Aorta (tissue), 5 donors: ENCODE data around the gene LRRC4C. TPM values are rescaled to one million over a fixed set of nuclear protein-coding genes. Genes with fewer than 3 reads are reported as not detected.

Source experiments
- ATAC-seq: fragments of 200-7000 bp; cut with Tn5 transposase; one replicate; pipeline ENCODE4 v1.9.1; 2022; ENCODE audit warnings: moderate library complexity; ENCODE audit not compliant: low FRiP score
- DNase-seq, 2 donors: peaks; one replicate each; pipeline ENCODE4 v3.0.0-alpha.2; 2020
- H3K27ac ChIP-seq, 2 donors: one replicate each; pipeline ENCODE4 v1.5.1; 2013; ENCODE audit warnings: low read length in 2 of 2, mild to moderate bottlenecking in 2 of 2, moderate library complexity in 2 of 2, control low read depth in 1 of 2, inconsistent platforms in 1 of 2, low read depth in 1 of 2
- H3K27me3 ChIP-seq, 2 donors: one replicate each; pipeline ENCODE4 v1.6.1; 2013; ENCODE audit warnings: control low read depth in 1 of 2, low read length in 1 of 2, mild to moderate bottlenecking in 1 of 2, moderate library complexity in 1 of 2; ENCODE audit not compliant: insufficient read depth in 2 of 2, control insufficient read depth in 1 of 2
- H3K36me3 ChIP-seq, 2 donors: one replicate each; pipeline ENCODE4 v1.6.1; 2013; ENCODE audit warnings: control low read depth in 1 of 2, low read length in 1 of 2, mild to moderate bottlenecking in 1 of 2; ENCODE audit not compliant: insufficient read depth in 2 of 2, control insufficient read depth in 1 of 2
- H3K4me1 ChIP-seq, 2 donors: one replicate each; pipeline ENCODE4 v1.6.1; 2013; ENCODE audit warnings: low read length in 2 of 2, control low read depth in 1 of 2, mild to moderate bottlenecking in 1 of 2, moderate library complexity in 1 of 2; ENCODE audit not compliant: insufficient read depth in 2 of 2, control insufficient read depth in 1 of 2
- H3K4me3 ChIP-seq, 2 donors: one replicate each; pipeline ENCODE4 v1.5.1; 2013; ENCODE audit warnings: low read length in 2 of 2, control low read depth in 1 of 2, mild to moderate bottlenecking in 1 of 2
- H3K9me3 ChIP-seq: one replicate; pipeline ENCODE4 v1.6.1; 2013; ENCODE audit warnings: mild to moderate bottlenecking, low read length; ENCODE audit not compliant: control insufficient read depth
- WGBS, 2 donors: extraction: QIAGEN DNeasy Blood & Tissue Kit; methylation state at CpG; one replicate each; pipeline ENCODE4 v1.1.7; 2013; 5-methylcytosine and 5-hydroxymethylcytosine counted together
- intact Hi-C, 2 donors: fragments of 100-400 bp; cut with DNase I; formaldehyde crosslinking; loops; one replicate each; pipeline versions ENCODE4 v1.14.2 to v1.15.0; 2022
- polyA plus RNA-seq, 2 donors: library from polyadenylated mRNA; stranded (reverse); fragments of 200-250 nt; gene quantifications; one replicate each; pipeline ENCODE4 v1.2.3, GENCODE V29; 2013
- total RNA-seq, 2 donors: library from RNA; stranded (reverse); fragmentation: NEBNext Ultra II Directional; extraction: Animal tissue kit (Norgen Biotek cat#: 25700); gene quantifications; one replicate each; pipeline ENCODE4 v1.2.1, GENCODE V29; 2021
- donor health status: healthy with polysubstance abuse.
- donor health status: Bipolar disorder and iron deficiency.
- donor health status: DM: no; HTN: no; CAD: no.
- donor health status: DM: no; HTN: no; CAD: no.
- donor health status: DM: yes; HTN: yes; CAD: no.

Gene LRRC4C
- total and polyA plus RNA-seq, 4 donors = 0.63 to 1.9 (median 0.97) TPM

DNA sequence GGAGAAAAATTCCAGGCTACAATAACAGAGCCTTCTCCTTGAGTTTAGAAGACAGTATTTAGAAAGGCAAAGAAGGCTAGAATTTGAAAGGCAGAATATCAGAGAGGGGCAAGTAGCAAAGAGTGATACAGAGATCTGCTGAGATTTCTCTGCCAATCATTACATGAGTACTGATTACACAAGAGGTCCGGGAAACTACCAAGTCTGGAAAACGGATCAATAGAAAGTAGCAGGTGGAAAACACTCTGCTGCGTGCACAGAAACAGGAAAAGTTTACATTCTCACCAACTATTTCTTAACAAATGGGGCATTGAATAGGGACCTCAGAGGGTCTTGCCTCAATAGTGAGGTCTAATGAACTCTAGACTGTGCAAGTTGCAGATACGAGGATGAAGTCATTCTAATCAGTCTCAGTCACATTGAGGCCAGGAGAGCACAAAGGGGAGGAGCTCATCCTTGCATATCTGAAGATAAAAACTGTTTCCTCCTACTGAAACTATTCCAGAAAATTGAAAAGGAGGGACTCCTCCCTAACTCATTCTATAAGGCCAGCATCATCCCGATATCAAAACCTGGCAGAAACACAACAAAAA is 1099.2 kb downstream of the LRRC4C start:
- intact Hi-C loops = no loop called here
- Histone ChIP-seq H3K4me3 (no peak overlapping the region), H3K4me1 (no peaks in the 10 kb centered on the region), H3K9me3 (peaks cover 1% of the 10 kb centered on the region), H3K27ac (no peak overlapping the region), H3K27me3 (no peaks in the 10 kb centered on the region), H3K36me3 (no peaks in the 10 kb centered on the region)
- DNase-seq (no peak), ATAC-seq (no peak)
- 79 to 84% methylated on average over 5 of the region's 5 CpGs for WGBS, 2 donors

DNA sequence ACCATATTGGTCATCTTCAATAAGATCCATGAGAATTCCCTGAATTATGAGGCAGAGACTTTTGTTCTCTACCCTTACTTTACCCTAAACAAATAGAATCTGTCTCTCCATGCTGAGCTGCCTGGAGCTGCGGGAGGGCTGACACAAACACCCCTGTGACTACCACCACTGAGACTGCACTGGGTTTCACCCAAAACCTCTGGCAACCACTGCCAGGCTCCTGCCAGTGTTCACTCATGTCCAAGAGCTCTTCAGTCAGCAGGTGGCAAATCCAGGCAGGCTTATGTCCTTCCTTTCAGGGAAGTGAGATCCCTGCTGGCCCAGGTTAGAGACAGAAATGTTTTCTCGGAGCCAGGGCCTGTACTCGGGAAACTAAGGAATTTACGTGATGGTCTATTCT is 1105.3 kb downstream of the LRRC4C start:
- H3K9me3 ChIP-seq = peaks cover 1% of the 10 kb centered on the region
- H3K4me3 ChIP-seq = no peak overlapping the region
- H3K27ac ChIP-seq = no peak overlapping the region
- H3K36me3 ChIP-seq = no peaks in the 10 kb centered on the region
- intact Hi-C loops = no loop called here
- no peaks in the 10 kb centered on the region for H3K4me1 ChIP-seq
- ATAC-seq (no peak), DNase-seq (no peak)
- WGBS, 2 donors = 91 to 96% methylated on average over 4 of the region's 4 CpGs
- no peaks in the 10 kb centered on the region for H3K27me3 ChIP-seq

DNA sequence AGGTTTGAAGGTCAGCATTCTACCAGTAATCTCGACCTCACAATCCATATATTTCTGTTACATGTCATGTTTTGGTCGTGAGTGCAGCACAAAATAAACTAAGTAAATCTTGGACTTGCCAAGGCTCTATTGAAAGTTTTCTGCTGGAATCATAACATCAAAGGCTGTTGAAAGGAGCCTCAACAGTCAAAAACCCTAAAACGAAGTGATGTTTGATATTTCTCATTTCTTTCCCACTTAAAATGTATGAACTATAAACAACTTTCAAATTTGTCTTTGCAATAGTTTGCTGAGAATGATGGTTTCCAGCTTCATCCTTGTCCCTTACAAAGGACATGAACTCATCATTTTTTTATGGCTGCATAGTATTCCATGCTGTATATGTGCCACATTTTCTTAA is 1118.5 kb downstream of the LRRC4C start:
- WGBS, 2 donors = 46 to 60% methylated on average over 3 of the region's 3 CpGs
- DNase-seq (no peak), ATAC-seq (no peak)

DNA sequence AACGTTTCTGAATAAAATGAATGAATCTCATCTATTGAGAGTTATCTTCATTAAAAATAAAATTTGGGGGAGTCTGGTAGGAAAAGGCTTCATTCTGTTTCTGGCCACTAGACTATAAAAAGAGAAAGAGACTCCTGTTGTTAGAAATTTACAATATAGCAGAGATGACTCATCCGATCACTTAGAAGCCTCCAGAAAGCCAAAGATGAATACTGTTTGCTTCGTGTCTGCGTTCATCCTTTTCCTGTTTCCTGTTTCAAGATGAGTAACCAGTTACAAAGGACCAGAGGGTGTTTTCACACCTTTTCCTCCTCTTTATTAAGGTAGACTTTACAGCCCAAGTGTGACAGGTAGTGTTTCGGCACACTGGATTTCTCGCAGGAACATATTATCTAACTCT is 1120.7 kb downstream of the LRRC4C start:
- WGBS, 2 donors = 74 to 76% methylated on average over 6 of the region's 6 CpGs
- intact Hi-C loops = no loop called here
- no peak overlapping the region for H3K4me3 ChIP-seq

More for the DNA sequence above, 1118.5 kb downstream of the LRRC4C start:
- intact Hi-C loops = no loop called here
- H3K9me3 ChIP-seq = no peaks in the 10 kb centered on the region
- H3K4me1 ChIP-seq = no peaks in the 10 kb centered on the region
- H3K4me3 ChIP-seq = no peak overlapping the region
- no peaks in the 10 kb centered on the region for H3K27me3 ChIP-seq
- no peaks in the 10 kb centered on the region for H3K36me3 ChIP-seq
- H3K27ac ChIP-seq = no peak overlapping the region

DNA sequence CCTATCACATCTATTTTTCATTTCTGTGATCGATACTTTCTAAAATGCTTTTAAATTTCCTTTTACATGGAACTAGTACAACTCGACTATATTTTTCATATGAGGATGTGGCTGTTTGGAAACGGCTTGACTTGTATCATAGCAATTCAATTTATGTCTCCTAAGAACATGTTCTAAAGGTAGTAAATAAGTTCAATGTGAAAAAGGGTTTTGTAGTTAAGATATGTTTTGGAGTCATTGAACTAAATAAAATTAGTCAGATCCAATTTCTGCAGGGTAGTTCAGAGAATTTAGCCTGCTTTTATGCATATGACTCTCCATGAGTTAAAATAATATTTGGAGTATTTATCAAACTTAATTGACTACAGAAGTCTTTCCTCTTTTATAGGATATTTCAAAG is 1121.4 kb downstream of the LRRC4C start:
- ATAC-seq = no peak
- 85 to 90% methylated on average over 3 of the region's 3 CpGs for WGBS, 2 donors

More for the DNA sequence above, 1120.7 kb downstream of the LRRC4C start:
- Histone ChIP-seq H3K27ac (no peak overlapping the region), H3K36me3 (no peaks in the 10 kb centered on the region), H3K27me3 (no peaks in the 10 kb centered on the region), H3K9me3 (no peaks in the 10 kb centered on the region), H3K4me1 (no peaks in the 10 kb centered on the region)
- no peak for DNase-seq
- ATAC-seq = no peak

DNA sequence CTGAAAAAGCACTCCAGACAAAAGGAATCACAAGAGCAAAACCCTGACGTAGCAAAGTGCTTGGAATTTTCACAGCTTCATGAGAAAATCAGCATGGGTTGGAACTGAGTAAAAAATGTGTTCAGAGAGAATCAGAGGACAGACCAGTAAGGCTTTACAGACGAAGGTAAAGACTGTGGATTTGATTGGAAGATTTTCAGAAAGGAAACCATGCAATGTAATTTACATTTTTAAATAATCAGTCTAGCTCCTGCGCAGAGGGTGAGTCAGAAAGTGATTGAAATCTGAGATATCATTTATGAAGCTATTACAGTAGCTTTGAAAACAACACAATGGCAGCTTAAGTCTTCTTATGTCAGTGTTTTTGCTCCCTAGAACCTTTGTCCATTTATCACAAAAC is 1122.3 kb downstream of the LRRC4C start:
- no peak for DNase-seq
- Histone ChIP-seq H3K27ac (no peak overlapping the region), H3K36me3 (no peaks in the 10 kb centered on the region), H3K4me1 (no peaks in the 10 kb centered on the region), H3K9me3 (no peaks in the 10 kb centered on the region), H3K27me3 (no peaks in the 10 kb centered on the region), H3K4me3 (no peak overlapping the region)
- 73 to 76% methylated on average over 3 of the region's 3 CpGs for WGBS, 2 donors
- no peak for ATAC-seq
- intact Hi-C loops = no loop called here

More for the DNA sequence above, 1121.4 kb downstream of the LRRC4C start:
- H3K4me1 ChIP-seq = no peaks in the 10 kb centered on the region
- no peaks in the 10 kb centered on the region for H3K36me3 ChIP-seq
- intact Hi-C loops = no loop called here
- H3K4me3 ChIP-seq = no peak overlapping the region
- H3K27ac ChIP-seq = no peak overlapping the region
- no peak for DNase-seq
- H3K9me3 ChIP-seq = no peaks in the 10 kb centered on the region
- no peaks in the 10 kb centered on the region for H3K27me3 ChIP-seq

DNA sequence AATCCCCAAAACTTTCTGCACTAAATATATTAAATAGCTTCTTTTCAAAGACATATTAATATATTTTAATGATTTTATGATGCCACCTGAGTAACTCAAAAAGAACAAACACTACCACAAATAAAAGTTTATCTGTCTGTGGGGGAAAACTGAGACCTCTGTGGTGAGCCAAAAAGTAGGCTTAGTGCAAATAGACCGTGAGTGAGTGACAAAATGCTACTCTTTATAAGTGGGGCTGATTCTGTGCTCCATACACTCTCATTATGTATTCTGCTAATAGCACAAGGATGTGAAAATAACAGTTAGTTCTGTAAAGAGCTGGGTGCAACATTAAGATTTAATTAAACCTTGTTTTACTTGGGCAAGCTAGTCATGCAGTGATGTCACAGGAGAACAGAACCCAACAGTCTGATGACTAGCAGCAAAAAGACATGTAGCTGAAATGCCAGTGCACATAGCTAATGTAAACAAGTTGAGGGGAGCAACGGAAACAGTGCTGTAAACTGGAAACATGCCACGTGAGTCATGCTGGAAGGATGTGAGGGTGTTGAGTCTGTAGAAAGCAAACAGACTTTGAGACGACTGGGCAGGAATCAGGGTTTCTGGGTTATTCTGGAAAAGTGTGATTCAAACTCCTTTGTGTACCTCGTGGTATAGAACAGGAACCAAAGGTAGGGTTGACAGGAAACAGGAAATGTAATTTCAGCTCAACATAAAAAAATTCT is 1130.4 kb downstream of the LRRC4C start:
- peak; percentile 80 for DNase-seq
- ATAC-seq = peak; percentile 74
- H3K36me3 ChIP-seq = no peaks in the 10 kb centered on the region
- H3K4me3 ChIP-seq = no peak overlapping the region
- H3K4me1 ChIP-seq = no peaks in the 10 kb centered on the region
- H3K27me3 ChIP-seq = no peaks in the 10 kb centered on the region
- 1 to 2% methylated on average over 5 of the region's 5 CpGs for WGBS, 2 donors
- H3K27ac ChIP-seq = peak overlapping the region in 1 of 2 donors; percentile 25
- H3K9me3 ChIP-seq = no peaks in the 10 kb centered on the region
- intact Hi-C loops = no loop called here

DNA sequence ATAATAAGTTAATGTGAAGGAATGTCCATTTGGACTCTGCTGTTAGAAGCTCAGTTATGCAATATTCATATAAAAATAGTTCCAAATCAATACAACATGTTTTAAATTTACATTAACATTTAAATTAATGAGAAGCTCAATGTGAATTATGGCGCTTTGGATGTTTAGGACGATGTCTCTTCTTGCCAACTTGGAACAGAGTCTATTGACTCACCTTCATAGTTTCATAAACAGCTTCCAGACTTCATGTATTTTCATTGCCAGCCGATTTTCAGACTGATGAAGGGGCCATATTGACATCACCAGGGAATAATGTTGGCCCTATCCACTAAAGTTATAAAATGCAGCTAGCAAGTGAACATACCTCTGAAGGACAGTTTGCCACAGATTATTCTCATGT is 1136.2 kb downstream of the LRRC4C start:
- DNase-seq (no peak), ATAC-seq (no peak)
- H3K4me1 ChIP-seq = no peaks in the 10 kb centered on the region
- no peak overlapping the region for H3K27ac ChIP-seq
- no peaks in the 10 kb centered on the region for H3K9me3 ChIP-seq
- H3K27me3 ChIP-seq = no peaks in the 10 kb centered on the region
- no peaks in the 10 kb centered on the region for H3K36me3 ChIP-seq
- WGBS, 2 donors = 82 to 84% methylated on average over 3 of the region's 3 CpGs
- intact Hi-C loops = no loop called here
- no peak overlapping the region for H3K4me3 ChIP-seq

DNA sequence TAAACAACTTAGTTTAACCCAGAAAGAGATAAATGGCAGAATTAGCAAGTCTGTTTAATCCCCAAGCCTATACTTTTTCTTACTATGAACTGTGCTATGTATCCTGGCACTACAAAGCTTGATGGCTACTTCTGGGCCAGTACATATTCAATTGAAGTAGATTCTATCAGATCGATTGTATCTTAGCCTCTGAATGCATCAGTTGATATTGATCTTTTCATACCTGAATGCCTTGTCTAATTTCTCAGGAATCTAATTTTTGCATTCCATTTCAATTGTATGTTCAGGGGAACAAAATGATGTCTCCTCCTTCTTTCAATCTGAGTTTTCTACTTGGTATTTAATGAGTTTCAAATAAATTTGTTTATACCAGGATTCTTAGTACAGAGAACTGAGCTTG is 1137.9 kb downstream of the LRRC4C start:
- ATAC-seq (no peak), DNase-seq (no peak)
- Histone ChIP-seq H3K27me3 (no peaks in the 10 kb centered on the region), H3K4me1 (no peaks in the 10 kb centered on the region), H3K4me3 (no peak overlapping the region), H3K9me3 (no peaks in the 10 kb centered on the region), H3K36me3 (no peaks in the 10 kb centered on the region), H3K27ac (no peak overlapping the region)
- WGBS, 2 donors = 90 to 92% methylated on average over 1 of the region's 1 CpG
- intact Hi-C loops = no loop called here
